GM12878 (cell line): ENCODE measurements around the gene DDX24. TPM values are rescaled to one million over a fixed set of nuclear protein-coding genes. Genes with fewer than 3 reads are reported as not detected.
A peak's percentile ranks its signal among the peaks of the same experiment; 100 is the strongest.

Experiments used
- EED ChIP-seq: sonication (generic); IDR thresholded peaks from 2 replicates; pipeline ENCODE4 v1.6.1; 2016; ENCODE audit warnings: antibody characterized with exemption, low read depth
- FOXK2 ChIP-seq: fragments of 450-650 bp; IDR thresholded peaks from 2 replicates; pipeline ENCODE4 v1.6.1; 2017; ENCODE audit warnings: mild to moderate bottlenecking, moderate library complexity
- IRF4 ChIP-seq: IDR thresholded peaks from 2 replicates; pipeline ENCODE4 v1.6.1; 2011; ENCODE audit warnings: low read depth, low read length
- NR2C1 ChIP-seq: fragments of 450-650 bp; IDR thresholded peaks from 2 replicates; pipeline ENCODE4 v1.6.1; 2017; ENCODE audit warnings: antibody characterized with exemption, mild to moderate bottlenecking, moderate library complexity
- PAX5 ChIP-seq: IDR thresholded peaks from 2 replicates; pipeline ENCODE4 v1.6.1; 2011; ENCODE audit warnings: low read depth, low read length, borderline replicate concordance
- RELA ChIP-seq: fragments of 450-650 bp; IDR thresholded peaks from 2 replicates; pipeline ENCODE4 v1.8.0; 2014; ENCODE audit warnings: borderline replicate concordance; ENCODE audit not compliant: partially characterized antibody
- SMAD5 ChIP-seq: IDR thresholded peaks from 2 replicates; pipeline ENCODE4 v1.6.1; 2016; ENCODE audit warnings: antibody characterized with exemption, low read depth
- SREBF1 ChIP-seq: IDR thresholded peaks from 2 replicates; pipeline ENCODE4 v1.6.1; 2012; ENCODE audit warnings: mild to moderate bottlenecking, low read length
- YBX1 ChIP-seq: fragments of 450-650 bp; IDR thresholded peaks from 2 replicates; pipeline ENCODE4 v1.6.1; 2016; ENCODE audit warnings: antibody characterized with exemption
- ZBED1 ChIP-seq: IDR thresholded peaks from 2 replicates; pipeline ENCODE4 v1.6.1; 2016; ENCODE audit warnings: borderline replicate concordance
- ZNF622 ChIP-seq: fragments of 450-650 bp; IDR thresholded peaks from 2 replicates; pipeline ENCODE4 v1.6.1; 2017; ENCODE audit warnings: mild to moderate bottlenecking, inconsistent platforms
- polyA plus RNA-seq, 11 experiments: library from polyadenylated mRNA; depleted of rRNA in 4 of 11; unstranded in 6 of 11; stranded (reverse) in 5 of 11; fragments of >200 nt; fragmentation: Nextera tagmentation in 4 of 11; fragmentation: Illumina TruSeq in 1 of 11; extraction: Ambion mirVana in 4 of 11; extraction: Trizol in 1 of 11; gene quantifications; 1 replicate in 1 of 11; 2 replicates in 10 of 11; pipeline versions ENCODE4 v1.2.1 to v1.2.3, GENCODE V29; 2011 to 2016; ENCODE audit warnings: inconsistent platforms in 2 of 11, missing spikeins in 2 of 11, low read depth in 1 of 11
- total RNA-seq, 4 experiments: library from RNA; depleted of rRNA in 3 of 4; stranded (reverse); fragments of >200 nt in 3 of 4; fragmentation: Illumina TruSeq in 1 of 4; extraction: Trizol in 1 of 4; gene quantifications; 2 replicates each; pipeline versions ENCODE4 v1.2.1 to v1.2.3, GENCODE V29; 2013 to 2021
- TF ChIP-seq, protein P1 (sequence below): IDR thresholded peaks from 2 replicates; pipeline ENCODE4 v1.6.1; 2011; ENCODE audit warnings: mild to moderate bottlenecking, low read depth, low read length, moderate library complexity; ENCODE audit not compliant: insufficient replicate concordance
- TF ChIP-seq, protein P2 (sequence below): fragments of 150-350 bp; IDR thresholded peaks from 2 replicates; pipeline ENCODE4 v1.6.1; 2014; ENCODE audit warnings: mild to moderate bottlenecking, low read depth, low read length
- TF ChIP-seq, protein P3 (sequence below): IDR thresholded peaks from 2 replicates; pipeline ENCODE4 v1.6.1; 2011; ENCODE audit warnings: low read depth, low read length, improper control_type of control experiment, borderline replicate concordance

Gene DDX24
- total and polyA plus RNA-seq, 10 of the 15 experiments (the other 5 are each of a cell fraction or from before 2014, with no cell fraction given), result 137 to 266 (median 184) TPM

DNA sequence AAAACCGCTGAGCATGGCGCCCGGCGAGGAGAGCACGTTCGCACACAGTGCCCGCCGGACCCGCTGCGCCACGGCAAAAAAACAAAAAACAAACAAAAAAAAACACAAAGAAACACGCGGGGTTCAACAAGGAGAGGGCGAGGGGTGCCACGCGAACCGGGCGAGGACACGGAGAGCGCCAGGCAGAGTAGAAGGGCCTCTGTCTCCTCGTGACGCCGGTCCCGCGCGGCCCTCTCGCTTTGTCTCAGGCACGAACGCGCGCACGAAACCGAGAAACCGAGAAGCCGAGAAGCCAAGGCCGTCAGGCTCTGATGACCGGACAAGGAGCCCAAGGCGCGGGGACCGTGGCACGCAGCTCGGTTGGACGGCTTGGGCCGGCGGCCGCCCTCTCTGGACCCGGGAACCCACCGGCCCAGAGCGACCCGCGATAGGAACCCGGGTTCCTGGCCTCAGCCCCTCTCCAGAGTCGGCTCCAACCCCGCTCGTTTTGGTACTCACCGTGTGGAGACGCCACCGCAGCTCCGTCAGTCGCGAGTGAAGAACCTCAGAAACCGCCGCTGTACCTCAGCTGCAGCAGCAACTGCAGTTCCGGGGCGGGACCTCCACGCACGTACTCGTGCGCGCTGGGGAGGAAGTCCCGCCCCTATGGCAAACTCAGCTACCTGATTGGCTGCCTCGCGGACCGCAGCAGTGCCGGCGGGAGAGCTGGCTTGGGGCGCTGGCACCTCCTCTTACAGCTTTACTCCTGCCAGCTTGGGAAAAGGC lies at the start of gene DDX24, which contains the start of gene IFI27L1 (continued):
- TF ChIP-seq, protein P1, sequence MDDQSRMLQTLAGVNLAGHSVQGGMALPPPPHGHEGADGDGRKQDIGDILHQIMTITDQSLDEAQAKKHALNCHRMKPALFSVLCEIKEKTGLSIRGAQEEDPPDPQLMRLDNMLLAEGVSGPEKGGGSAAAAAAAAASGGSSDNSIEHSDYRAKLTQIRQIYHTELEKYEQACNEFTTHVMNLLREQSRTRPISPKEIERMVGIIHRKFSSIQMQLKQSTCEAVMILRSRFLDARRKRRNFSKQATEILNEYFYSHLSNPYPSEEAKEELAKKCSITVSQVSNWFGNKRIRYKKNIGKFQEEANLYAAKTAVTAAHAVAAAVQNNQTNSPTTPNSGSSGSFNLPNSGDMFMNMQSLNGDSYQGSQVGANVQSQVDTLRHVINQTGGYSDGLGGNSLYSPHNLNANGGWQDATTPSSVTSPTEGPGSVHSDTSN, result no peak
- TF ChIP-seq ZNF622, result no peak
- TF ChIP-seq ZBED1, result no peak
- TF ChIP-seq EED, result no peak; the same call in 1 of the 2 replicates
- TF ChIP-seq, protein P2, sequence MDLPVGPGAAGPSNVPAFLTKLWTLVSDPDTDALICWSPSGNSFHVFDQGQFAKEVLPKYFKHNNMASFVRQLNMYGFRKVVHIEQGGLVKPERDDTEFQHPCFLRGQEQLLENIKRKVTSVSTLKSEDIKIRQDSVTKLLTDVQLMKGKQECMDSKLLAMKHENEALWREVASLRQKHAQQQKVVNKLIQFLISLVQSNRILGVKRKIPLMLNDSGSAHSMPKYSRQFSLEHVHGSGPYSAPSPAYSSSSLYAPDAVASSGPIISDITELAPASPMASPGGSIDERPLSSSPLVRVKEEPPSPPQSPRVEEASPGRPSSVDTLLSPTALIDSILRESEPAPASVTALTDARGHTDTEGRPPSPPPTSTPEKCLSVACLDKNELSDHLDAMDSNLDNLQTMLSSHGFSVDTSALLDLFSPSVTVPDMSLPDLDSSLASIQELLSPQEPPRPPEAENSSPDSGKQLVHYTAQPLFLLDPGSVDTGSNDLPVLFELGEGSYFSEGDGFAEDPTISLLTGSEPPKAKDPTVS, result no peak
- TF ChIP-seq IRF4, result no peak
- no peak for TF ChIP-seq SREBF1
- no peak for TF ChIP-seq FOXK2
- peak; percentile 89 for TF ChIP-seq PAX5
- no peak for TF ChIP-seq YBX1
- TF ChIP-seq, protein P3, sequence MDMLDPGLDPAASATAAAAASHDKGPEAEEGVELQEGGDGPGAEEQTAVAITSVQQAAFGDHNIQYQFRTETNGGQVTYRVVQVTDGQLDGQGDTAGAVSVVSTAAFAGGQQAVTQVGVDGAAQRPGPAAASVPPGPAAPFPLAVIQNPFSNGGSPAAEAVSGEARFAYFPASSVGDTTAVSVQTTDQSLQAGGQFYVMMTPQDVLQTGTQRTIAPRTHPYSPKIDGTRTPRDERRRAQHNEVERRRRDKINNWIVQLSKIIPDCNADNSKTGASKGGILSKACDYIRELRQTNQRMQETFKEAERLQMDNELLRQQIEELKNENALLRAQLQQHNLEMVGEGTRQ, result no peak
- TF ChIP-seq RELA, result peak; percentile 18
- no peak for TF ChIP-seq SMAD5
- TF ChIP-seq NR2C1, result peak; percentile 83
